HepG2 (cell line): ENCODE data around the gene MMP19.

ENCODE experiments used
- KDM5A ChIP-seq: fragments of 200-600 bp; sonication (generic); IDR thresholded peaks from 2 replicates; pipeline ENCODE4 v1.7.0; 2018; ENCODE audit warnings: antibody characterized with exemption, mild to moderate bottlenecking, low read length, borderline replicate concordance
- NFE2L1 ChIP-seq: sonication (generic); formaldehyde crosslinking; IDR thresholded peaks from 2 replicates; pipeline ENCODE4 v1.4.0; 2020; ENCODE audit warnings: missing genetic modification reagents, mild to moderate bottlenecking, borderline replicate concordance
- NFKB2 ChIP-seq: sonication (generic); formaldehyde crosslinking; IDR thresholded peaks from 2 replicates; pipeline ENCODE4 v1.4.0; 2020; ENCODE audit warnings: missing genetic modification reagents, borderline replicate concordance
- ZNF12 ChIP-seq: sonication (generic); formaldehyde crosslinking; IDR thresholded peaks from 2 replicates; pipeline ENCODE4 v1.5.0; 2020; ENCODE audit warnings: missing genetic modification reagents
- TF ChIP-seq, protein P1 (sequence below): sonication (generic); formaldehyde crosslinking; IDR thresholded peaks from 2 replicates; pipeline ENCODE4 v1.8.1; 2023; ENCODE audit warnings: mild to moderate bottlenecking, missing genetic modification reagents
- TF ChIP-seq, protein P2 (sequence below): IDR thresholded peaks from 2 replicates; pipeline ENCODE4 v1.6.1; 2016; ENCODE audit warnings: low read depth, borderline replicate concordance
- TF ChIP-seq, protein P3 (sequence below): sonication (generic); formaldehyde crosslinking; IDR thresholded peaks from 2 replicates; pipeline ENCODE4 v1.8.1; 2022; ENCODE audit warnings: mild to moderate bottlenecking, missing genetic modification reagents

DNA sequence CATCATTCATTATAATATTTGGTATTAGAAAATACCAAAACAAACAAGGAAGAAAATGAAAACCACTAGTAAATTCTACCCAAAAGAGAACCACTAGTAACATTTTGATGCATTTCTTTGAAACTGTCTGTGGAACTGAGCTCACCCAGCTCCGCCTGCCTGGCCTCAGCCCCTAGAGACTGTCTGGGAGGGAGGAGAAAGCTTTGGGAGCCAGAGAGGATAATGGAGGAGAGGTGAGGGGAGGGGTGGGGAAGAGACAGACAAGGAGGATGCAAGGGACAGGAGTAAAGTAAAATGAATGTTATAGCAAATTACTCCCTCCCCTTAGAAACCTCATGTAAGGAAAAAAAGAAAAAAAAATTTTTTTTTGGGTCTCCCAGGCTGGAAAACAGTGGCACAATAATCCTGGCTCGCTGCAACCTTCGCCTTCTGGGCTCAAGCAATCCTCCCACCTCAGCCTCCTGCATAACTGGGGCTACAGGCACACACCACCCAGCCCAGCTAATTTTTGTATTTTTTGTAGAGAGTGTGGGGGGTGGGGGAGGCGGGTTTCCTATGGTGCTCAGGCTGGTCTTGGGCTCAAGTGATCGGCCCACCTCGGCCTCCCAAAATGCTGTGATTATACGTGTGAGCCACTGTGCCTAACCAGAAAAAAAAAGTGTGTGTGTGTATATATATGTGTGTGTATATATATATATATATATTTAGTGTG is 3.2 kb upstream of the MMP19 start:
- TF ChIP-seq KDM5A (no peak), ZNF12 (no peak), NFE2L1 (CRISPR knock-in tag) (no peak), NFKB2 (CRISPR knock-in tag) (no peak)
- TF ChIP-seq, protein P1, sequence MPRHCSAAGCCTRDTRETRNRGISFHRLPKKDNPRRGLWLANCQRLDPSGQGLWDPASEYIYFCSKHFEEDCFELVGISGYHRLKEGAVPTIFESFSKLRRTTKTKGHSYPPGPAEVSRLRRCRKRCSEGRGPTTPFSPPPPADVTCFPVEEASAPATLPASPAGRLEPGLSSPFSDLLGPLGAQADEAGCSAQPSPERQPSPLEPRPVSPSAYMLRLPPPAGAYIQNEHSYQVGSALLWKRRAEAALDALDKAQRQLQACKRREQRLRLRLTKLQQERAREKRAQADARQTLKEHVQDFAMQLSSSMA (CRISPR knock-in tag): no peak
- TF ChIP-seq, protein P2, sequence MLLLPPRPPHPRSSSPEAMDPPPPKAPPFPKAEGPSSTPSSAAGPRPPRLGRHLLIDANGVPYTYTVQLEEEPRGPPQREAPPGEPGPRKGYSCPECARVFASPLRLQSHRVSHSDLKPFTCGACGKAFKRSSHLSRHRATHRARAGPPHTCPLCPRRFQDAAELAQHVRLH (CRISPR knock-in tag): no peak
- TF ChIP-seq, protein P3, sequence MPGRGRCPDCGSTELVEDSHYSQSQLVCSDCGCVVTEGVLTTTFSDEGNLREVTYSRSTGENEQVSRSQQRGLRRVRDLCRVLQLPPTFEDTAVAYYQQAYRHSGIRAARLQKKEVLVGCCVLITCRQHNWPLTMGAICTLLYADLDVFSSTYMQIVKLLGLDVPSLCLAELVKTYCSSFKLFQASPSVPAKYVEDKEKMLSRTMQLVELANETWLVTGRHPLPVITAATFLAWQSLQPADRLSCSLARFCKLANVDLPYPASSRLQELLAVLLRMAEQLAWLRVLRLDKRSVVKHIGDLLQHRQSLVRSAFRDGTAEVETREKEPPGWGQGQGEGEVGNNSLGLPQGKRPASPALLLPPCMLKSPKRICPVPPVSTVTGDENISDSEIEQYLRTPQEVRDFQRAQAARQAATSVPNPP (CRISPR knock-in tag): no peak
